ENCODE results near the gene GTF2F2.

Gene GTF2F2

GRCh38 chr13:45119991-45120864, at the start of gene GTF2F2:
Gene GTF2F2, plus strand, starts transcription at chr13:45120510. Its CDS starts 146 bp downstream, at chr13:45120656.
- peak; percentile 74 to 81 for DNase-seq (ENCODE audit: extremely low read depth in 1 of 2, low read depth in 1 of 2)

- no peak for DNase-seq (ENCODE audit: extremely low read depth in 1 of 2, low read depth in 1 of 2)
These were observed 46.5 kb upstream of the GTF2F2 start for GRCh38 chr13:45073809-45074208.

- DNase-seq (ENCODE audit: extremely low read depth in 1 of 2, low read depth in 1 of 2) = no peak
These were observed 45.6 kb upstream of the GTF2F2 start for GRCh38 chr13:45074721-45075120.

- no peak for DNase-seq (ENCODE audit: extremely low read depth in 1 of 2, low read depth in 1 of 2)
These were observed 42.3 kb upstream of the GTF2F2 start for GRCh38 chr13:45078003-45078402.

- no peak for DNase-seq (ENCODE audit: extremely low read depth in 1 of 2, low read depth in 1 of 2)
These were observed 37.3 kb upstream of the GTF2F2 start for GRCh38 chr13:45082964-45083363.

GRCh38 chr13:45084515-45084914, 35.8 kb upstream of the GTF2F2 start:
- DNase-seq (ENCODE audit: extremely low read depth in 1 of 2, low read depth in 1 of 2) = no peak

- no peak for DNase-seq (ENCODE audit: extremely low read depth in 1 of 2, low read depth in 1 of 2)
These were observed 33.8 kb upstream of the GTF2F2 start for GRCh38 chr13:45086484-45086883.

GRCh38 chr13:45092663-45093062, 27.6 kb upstream of the GTF2F2 start:
- DNase-seq (ENCODE audit: extremely low read depth in 1 of 2, low read depth in 1 of 2) = no peak

- DNase-seq (ENCODE audit: extremely low read depth in 1 of 2, low read depth in 1 of 2) = no peak
These were observed 19.6 kb upstream of the GTF2F2 start for GRCh38 chr13:45100573-45101262.

- no peak for DNase-seq (ENCODE audit: extremely low read depth in 1 of 2, low read depth in 1 of 2)
These were observed 18.8 kb upstream of the GTF2F2 start for GRCh38 chr13:45101327-45102018.

GRCh38 chr13:45102136-45102507, 18.2 kb upstream of the GTF2F2 start:
- no peak for DNase-seq (ENCODE audit: extremely low read depth in 1 of 2, low read depth in 1 of 2)

GRCh38 chr13:45103449-45103848, 16.9 kb upstream of the GTF2F2 start:
- DNase-seq (ENCODE audit: extremely low read depth in 1 of 2, low read depth in 1 of 2) = no peak

- no peak for DNase-seq (ENCODE audit: extremely low read depth in 1 of 2, low read depth in 1 of 2)
These were observed 16.0 kb upstream of the GTF2F2 start for GRCh38 chr13:45104261-45104660.

- no peak for DNase-seq (ENCODE audit: extremely low read depth in 1 of 2, low read depth in 1 of 2)
These were observed 14.4 kb upstream of the GTF2F2 start for GRCh38 chr13:45105895-45106294.

GRCh38 chr13:45107539-45107938, 12.8 kb upstream of the GTF2F2 start:
- no peak for DNase-seq (ENCODE audit: extremely low read depth in 1 of 2, low read depth in 1 of 2)

- no peak for DNase-seq (ENCODE audit: extremely low read depth in 1 of 2, low read depth in 1 of 2)
These were observed 11.6 kb upstream of the GTF2F2 start for GRCh38 chr13:45108716-45109101.

GRCh38 chr13:45109102-45109720, 11.1 kb upstream of the GTF2F2 start:
- DNase-seq (ENCODE audit: extremely low read depth in 1 of 2, low read depth in 1 of 2) = peak in 1 of 2 donors; percentile 15

GRCh38 chr13:45113233-45114224, 6.8 kb upstream of the GTF2F2 start:
- DNase-seq (ENCODE audit: extremely low read depth in 1 of 2, low read depth in 1 of 2) = no peak

GRCh38 chr13:45119469-45119990, 780 bp upstream of the GTF2F2 start:
- DNase-seq (ENCODE audit: extremely low read depth in 1 of 2, low read depth in 1 of 2) = peak in 1 of 2 donors; percentile 39
